RWPE1 (cell line): ENCODE results near the gene CCDC183.
"Not testable (repeated sequence)": the region's sequence is repeated elsewhere in the genome, so short reads cannot be mapped to it uniquely, and the experiment has no call there.

Experiments used
- CTCF ChIA-PET: fragments of 350-600 bp; sonication (Branson Sonifier 250); formaldehyde crosslinking; extraction: SDS; loops from one replicate; lab custom pipeline; 2021; lab: Yijun Ruan, JAX
- POLR2A ChIA-PET: fragments of 400-600 bp; formaldehyde crosslinking; extraction: SDS; loops from one replicate; lab custom pipeline; 2020; ENCODE audit warnings: antibody characterized with exemption; ENCODE audit not compliant: low non-redundant PET; lab: Yijun Ruan, JAX
- DNase-seq: peaks from one replicate; pipeline ENCODE4 v3.0.0; 2012; ENCODE audit warnings: low spot score
- H3K27ac ChIP-seq: fragments of 450-650 bp; 2 replicates; pipeline ENCODE4 v1.5.1; 2017
- CTCF ChIP-seq: fragments of 450-650 bp; conservative IDR thresholded peaks from 2 replicates; pipeline ENCODE4 v1.5.1; 2017; ENCODE audit warnings: low read depth, mild to moderate bottlenecking

CCDC183 gene

GRCh38 chr9:136839229-136840139, 43.3 kb downstream of the CCDC183 start:
- DNase-seq, result no peak
- CTCF ChIA-PET, result interaction anchor here (0.6 to 1.4 kb wide), 4 partner anchors 29 to 319 kb away, joined by 3 to 7 read pairs (median 4); partner anchors contain the start of gene NPDC1
- peak overlapping the region; percentile 90 for H3K27ac ChIP-seq
- TF ChIP-seq CTCF, result no peak
- POLR2A ChIA-PET, result no interaction called here

GRCh38 chr9:136840140-136840876, 44.2 kb downstream of the CCDC183 start:
- CTCF ChIA-PET, result interaction anchor here (0.6 to 1.4 kb wide), 5 partner anchors 28 to 320 kb away, joined by 3 to 7 read pairs (median 3); partner anchors contain the start of gene NPDC1
- DNase-seq, result peak; percentile 27
- POLR2A ChIA-PET, result interaction anchor here (0.6 kb wide), 1 partner anchor 108 kb away, joined by 3 read pairs; no protein-coding TSS in a partner anchor
- H3K27ac ChIP-seq, result peak overlapping the region; percentile 90
- TF ChIP-seq CTCF, result no peak

DNA sequence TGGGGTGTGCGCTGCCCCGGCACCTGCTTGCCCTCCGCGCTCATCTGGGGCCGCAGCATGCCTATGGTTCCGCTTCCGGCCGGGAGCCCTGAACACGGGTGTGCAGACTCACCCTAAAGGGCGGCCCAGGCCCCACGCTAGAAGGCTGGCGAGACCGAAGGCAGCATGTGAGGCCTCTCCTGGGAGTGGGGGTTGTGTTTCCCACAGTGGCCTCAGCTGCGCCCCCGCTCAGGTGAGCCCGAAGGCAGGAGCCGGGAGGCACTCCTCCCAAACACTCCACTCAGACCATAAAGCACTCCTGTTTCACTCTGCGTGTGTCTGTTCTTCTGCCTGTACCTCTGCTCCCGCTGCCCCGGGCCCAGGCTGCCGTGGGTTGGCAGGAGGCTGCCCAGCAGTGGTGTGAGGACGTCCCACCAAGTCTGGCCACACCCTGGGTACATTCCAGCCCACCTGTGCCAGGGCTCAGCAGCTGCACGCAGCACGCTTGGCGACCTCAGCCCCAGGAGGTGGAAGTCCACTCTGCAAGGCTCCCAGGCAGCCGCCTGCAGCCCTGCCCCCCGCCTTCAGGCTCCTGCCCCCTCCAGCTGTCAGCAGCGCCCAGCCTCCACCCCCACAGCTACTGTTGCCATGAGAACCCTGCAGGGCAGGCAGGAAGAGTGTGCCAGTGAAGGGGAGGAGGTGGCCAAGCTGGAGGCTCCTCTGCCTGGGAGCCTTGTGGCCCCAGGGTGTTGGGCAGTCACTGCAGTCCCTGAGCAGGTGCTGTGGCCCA, 44.9 kb downstream of the CCDC183 start:
- TF ChIP-seq CTCF, result no peak
- H3K27ac ChIP-seq, result peak overlapping the region; percentile 90
- ChIA-PET CTCF (interaction anchor here (0.6 to 1.4 kb wide), 5 partner anchors 22 to 1925 kb away, joined by 3 to 6 read pairs (median 3); partner anchors contain the start of gene NPDC1), POLR2A (interaction anchor here (0.6 to 1.1 kb wide), 2 partner anchors 18 to 109 kb away, joined by 3 to 6 read pairs; no protein-coding TSS in a partner anchor)
- peak; percentile 38 for DNase-seq

- CTCF ChIA-PET, result interaction anchor here (0.6 to 2.7 kb wide), 11 partner anchors 9 to 1926 kb away, joined by 3 to 25 read pairs (median 5); no protein-coding TSS in a partner anchor
- peak overlapping the region; percentile 90 for H3K27ac ChIP-seq
- DNase-seq, result not testable (repeated sequence)
- POLR2A ChIA-PET, result interaction anchor here (1.1 kb wide), 1 partner anchor 17 kb away, joined by 6 read pairs; no protein-coding TSS in a partner anchor
Observed at GRCh38 chr9:136841646-136842379, 45.7 kb downstream of the CCDC183 start.

GRCh38 chr9:136842380-136842948, 46.3 kb downstream of the CCDC183 start, which contains the start of gene AJM1:
AJM1 (plus strand) TSS chr9:136842478; CDS start chr9:136844415, 1,937 bp downstream.
- POLR2A ChIA-PET, result interaction anchor here (0.5 to 1.1 kb wide), 2 partner anchors 17 to 43 kb away, joined by 3 to 6 read pairs; no protein-coding TSS in a partner anchor
- peak; percentile 96 for TF ChIP-seq CTCF
- CTCF ChIA-PET, result interaction anchor here (0.6 to 2.7 kb wide), 15 partner anchors 9 to 193 kb away, joined by 3 to 25 read pairs (median 4); partner anchors contain the start of gene RABL6
- peak; percentile 71 for DNase-seq
- peak within 1 kb of the TSS; percentile 90 for H3K27ac ChIP-seq

DNA sequence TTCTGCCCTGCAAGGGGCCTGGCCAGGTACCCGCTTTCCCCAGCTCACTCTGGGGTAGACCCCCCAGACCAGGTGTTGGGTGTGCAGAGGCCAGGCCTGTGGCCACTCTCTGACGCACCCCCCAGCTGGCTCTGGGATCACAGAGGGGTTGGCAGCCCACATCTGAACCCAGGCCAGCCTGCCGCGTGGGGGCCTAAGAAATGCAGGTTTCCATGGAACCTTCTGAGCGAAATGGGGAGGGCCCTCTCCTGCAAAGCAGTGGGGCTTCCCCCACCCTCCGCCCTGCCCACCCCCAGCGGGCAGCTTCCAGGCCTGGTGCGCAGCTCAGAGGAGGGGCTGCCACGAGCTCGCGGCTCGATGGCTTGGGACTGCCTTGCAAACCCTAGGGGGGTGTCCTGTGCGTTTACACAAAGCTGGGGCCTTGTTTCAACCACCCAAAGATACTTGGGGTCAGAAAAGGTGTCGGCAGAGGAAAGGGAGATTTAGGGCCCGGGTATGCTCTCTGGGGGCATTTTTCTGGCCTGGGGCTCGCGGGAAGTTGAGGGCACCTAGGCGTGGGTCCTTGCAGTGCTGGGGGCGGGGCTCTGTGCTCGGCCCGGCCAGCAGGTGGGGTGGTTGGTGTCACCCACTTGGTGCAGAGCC, 47.1 kb downstream of the CCDC183 start:
- POLR2A ChIA-PET, DNase-seq: not testable (repeated sequence)
- CTCF ChIA-PET, result interaction anchor here (0.6 to 2.7 kb wide), 12 partner anchors 8 to 192 kb away, joined by 3 to 25 read pairs (median 3); partner anchors contain the start of gene RABL6
- peak overlapping the region; percentile 90 for H3K27ac ChIP-seq
